Forelimb muscle (tissue), 1 donor: ENCODE results near the gene CXCR1. TPM values are rescaled to one million over a fixed set of nuclear protein-coding genes. Genes with fewer than 3 reads are reported as not detected.
"Not testable (repeated sequence)": the region's sequence is repeated elsewhere in the genome, so short reads cannot be mapped to it uniquely, and the experiment has no call there.

Experiments
- DNase-seq: peaks from one replicate; pipeline ENCODE4 v3.0.0-alpha.2; 2013; ENCODE audit warnings: low read depth
- polyA plus RNA-seq: library from polyadenylated mRNA; unstranded; fragments of 120-200 nt; gene quantifications from one replicate; pipeline ENCODE4 v1.2.1, GENCODE V29; 2013; ENCODE audit not compliant: insufficient read length

Gene CXCR1
- polyA plus RNA-seq = not detected

DNA sequence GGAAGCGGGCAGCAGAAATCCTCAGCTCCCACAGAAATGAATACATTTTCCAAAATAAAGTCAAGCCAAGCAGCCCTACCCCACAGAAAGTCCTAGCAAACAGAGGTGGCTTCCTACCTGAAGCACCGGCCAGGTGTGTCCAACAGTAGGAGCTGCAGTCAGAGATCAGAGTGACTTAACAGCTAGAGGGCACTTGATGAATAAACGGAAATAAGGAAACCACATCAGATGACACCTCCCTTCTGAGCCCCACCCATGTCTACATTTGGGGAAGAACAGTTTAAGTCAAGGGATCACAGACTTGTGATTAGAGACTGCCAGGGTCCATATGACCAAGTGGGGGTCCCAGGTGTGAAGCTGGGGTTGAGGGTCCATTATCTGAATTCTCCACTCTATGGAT is at the start of gene CXCR1:
TSS of gene CXCR1 (minus strand) at position 172 of the 400 bp plus-strand sequence. CDS start 1,751 bp downstream, outside the sequence.
- no peak for DNase-seq

DNA sequence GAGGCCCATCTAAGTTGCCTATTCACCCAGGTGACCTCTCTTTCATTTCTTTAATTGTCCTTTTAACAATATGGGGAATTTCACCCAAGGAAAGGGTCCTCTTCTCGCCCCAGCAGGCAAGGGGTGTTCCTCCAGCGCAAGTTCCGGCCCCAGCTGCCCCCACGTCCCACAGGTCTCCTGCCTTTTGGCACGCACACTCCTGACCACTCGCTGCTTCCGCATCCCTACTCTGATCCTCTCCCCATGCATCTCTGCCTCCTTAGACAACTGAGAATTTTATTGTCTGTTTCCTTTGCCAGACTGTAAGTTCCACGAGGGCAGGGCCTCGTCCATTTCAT is 49.5 kb upstream of the CXCR1 start:
- no peak for DNase-seq

DNA sequence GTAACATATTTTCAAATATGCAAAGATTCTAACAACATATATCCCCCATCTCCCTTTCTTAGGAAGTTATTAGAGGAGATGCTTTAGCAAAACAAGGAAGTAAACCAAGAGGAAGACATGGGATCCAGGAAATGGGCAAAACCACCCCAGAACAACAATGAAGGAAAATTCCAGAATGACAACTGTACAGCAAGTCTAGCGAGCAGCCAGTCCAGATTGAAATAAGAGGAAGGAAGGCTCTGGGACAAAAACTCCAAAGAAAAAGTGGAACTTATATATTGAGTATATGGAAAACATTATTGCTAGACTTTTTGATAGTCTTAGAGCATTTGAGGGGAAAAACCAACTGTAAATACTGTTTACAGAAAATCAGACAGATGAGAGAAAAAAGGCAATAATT is 47.4 kb upstream of the CXCR1 start:
- DNase-seq = no peak

DNA sequence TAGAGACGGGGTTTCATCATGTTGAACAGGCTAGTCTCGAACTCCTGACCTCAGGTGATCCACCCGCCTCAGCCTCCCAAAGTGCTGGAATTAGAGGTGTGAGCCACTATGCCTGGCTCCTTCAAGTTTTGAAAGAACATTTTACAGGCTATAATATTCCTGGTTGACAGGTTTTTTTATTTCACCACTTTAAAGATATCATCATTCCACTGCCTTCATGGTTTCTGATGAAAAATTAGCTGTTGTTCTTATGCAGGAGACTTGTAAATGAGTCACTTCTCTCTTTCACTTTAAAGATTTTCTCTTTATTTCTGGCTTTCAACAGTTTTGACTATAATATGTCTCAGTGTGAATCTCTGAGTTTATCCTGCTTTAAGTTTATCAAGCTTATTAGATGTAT is 42.3 kb upstream of the CXCR1 start:
- DNase-seq = no peak

DNA sequence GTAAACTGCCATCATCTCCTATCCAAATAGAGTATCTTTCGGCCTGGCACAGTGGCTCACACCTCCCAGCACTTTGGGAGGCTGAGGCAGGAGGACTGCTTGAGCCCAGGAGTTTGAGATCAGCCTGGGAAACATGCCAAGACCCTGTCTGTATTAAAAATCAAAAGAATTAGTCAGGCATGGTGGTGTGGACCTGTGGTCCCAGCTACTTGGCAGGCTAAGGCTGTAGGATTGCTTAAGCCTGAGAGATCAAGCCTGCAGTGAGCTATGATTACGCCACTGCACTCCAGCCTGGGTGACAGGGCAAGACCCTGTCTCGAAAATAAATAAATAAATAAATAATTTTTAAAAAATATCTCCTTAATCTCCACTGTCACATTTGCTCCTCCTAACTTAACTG is 35.5 kb upstream of the CXCR1 start:
- no peak for DNase-seq

DNA sequence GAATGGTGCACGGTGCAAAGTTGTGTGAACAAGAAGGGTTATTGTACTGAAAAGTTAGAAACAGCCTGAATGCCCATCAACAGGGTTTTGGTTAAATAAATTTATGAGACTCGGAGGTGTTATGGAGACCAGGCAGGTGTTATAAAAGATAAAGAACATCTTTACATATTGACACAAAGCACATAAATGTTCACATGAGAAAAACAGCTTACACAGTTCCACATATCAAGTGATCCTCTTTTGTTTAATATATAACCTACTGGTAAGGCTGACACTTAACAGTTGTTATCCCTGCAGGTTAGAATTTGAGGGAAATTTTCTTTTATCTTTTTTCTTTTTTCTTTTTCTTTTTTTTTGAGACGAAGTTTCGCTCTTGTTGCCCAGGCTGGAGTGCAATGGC is 30.2 kb upstream of the CXCR1 start:
- DNase-seq = no peak

DNA sequence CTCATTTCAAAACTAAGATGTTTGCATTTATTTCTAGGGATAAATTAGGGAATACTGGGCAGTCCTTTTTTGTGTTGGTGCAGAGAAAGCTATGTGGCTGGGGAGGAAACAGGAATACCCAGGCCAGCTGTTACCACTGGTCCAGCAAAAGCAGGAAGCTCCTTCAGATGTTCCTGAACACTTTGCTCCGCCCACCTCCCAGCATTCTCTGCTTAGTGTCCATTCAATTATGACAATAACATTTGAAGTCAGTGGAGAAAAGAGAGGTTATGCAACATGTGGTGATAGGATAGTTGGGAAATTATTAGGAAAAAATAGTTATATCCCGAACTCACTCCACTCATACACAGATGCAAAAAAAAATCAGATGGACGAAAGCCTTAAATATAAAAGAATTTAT is 28.1 kb upstream of the CXCR1 start:
- no peak for DNase-seq

DNA sequence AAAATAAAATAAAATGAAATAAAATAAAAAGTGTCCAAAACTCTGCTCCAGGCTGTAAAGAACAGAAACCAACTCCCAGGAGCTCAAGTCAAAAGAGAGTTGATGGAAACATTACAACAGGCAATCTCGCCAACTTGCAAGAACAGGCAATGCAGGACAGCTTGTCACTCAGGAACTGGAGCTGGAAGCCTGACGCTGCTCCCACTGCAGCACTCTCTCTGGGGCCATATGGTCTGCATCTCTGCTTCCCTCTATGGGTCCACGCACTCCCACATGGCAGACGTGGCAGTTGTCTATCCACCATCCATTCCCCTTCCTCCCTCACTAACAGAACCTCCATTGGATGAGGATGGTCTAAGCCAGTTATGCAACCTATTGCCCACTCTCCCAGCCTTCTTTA is 26.9 kb upstream of the CXCR1 start:
- no peak for DNase-seq

DNA sequence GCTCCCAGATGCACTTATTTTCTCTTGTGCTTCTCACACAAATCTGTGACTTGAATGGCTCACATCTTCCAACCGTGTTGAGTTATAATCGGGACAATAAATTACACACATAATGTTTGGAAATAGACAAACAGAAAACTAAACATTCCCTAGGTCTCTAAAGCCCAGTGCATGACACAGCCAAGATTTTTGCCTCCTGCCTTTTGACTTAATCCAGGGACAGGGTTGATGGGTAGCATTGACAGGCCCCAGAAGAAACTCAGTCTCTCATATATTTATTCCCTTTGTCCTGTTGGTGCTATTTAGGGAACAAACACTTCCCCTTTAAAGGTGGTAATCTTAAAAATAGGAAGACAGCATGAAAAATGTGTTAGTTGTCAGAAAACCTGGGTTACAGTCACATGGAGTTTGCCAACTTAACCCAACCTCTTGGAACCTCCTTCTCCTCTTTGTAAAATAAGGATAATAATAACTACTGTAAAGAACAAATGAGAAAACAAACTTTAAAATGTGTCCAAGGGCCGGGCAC is 26.2 kb upstream of the CXCR1 start:
- DNase-seq = no peak

DNA sequence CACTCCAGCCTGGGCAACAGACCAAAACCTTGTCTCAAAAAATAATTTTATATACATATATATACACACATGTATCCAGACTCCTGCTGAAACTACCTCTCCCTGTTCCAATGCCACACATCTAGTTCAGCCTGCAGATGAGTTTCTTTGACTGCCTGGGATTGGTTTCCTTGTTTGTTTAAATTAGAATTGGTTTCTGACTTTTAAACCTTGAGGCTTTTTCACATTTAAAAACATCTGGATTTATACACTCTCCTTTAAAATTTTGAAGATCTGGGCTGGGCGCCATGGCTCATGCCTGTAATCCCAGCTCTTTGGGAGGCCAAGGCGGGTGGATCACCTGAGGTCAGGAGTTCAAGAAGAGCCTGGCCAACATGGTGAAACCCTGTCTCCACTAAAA is 21.8 kb upstream of the CXCR1 start:
- DNase-seq = no peak

DNA sequence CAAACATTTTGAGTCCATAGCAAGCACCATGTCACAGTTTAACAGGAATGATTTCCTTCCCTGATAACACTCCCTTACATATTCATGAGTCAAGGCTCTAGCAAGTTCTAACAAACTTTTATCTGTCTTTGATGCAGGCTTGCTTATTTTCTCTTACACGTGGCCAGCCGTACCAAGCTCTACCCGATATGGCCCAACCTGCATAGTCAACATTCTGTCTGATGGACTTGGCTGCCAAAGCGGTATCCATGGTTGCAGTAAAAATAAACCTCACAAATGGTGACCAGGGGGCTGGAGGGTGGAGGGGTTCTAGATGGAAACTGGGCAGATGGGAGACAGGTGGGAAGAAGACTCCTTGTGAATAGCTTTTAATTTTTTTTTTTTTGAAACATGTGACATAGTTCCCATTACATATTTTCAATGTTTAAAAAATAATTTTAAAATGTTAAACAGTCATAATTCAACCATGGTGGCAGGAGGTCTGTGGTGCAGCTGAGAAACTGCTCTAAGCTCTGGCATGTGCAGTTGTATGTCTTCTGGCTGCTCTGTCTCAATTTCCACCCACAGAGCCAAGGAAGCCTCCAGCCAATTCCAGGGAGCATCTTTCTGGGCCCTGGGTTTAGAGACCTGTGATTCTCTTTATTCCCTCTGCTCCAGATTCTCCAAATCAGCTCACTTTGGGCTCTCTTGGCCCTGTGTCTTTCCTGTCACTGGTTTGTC is 20.7 kb upstream of the CXCR1 start:
- DNase-seq = no peak

DNA sequence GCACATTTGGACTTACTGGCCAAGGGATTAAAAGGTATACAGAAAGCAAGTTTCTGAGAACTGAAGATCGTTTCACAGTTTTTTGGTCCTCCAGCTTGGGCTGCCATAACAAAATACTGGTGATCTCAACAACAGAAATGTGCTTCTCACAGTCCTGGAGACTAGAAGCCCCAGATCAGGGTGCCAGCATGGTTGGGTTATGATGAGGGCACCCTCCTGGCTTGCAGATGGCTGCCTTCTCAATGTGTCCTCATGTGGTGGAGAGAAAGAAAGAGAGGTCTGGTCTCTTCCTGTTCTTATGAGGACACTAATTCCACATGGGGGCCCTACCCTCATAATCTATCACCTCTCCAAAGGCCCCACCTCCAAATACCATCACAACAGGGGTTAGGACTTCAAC is 20.1 kb upstream of the CXCR1 start:
- DNase-seq = no peak

DNA sequence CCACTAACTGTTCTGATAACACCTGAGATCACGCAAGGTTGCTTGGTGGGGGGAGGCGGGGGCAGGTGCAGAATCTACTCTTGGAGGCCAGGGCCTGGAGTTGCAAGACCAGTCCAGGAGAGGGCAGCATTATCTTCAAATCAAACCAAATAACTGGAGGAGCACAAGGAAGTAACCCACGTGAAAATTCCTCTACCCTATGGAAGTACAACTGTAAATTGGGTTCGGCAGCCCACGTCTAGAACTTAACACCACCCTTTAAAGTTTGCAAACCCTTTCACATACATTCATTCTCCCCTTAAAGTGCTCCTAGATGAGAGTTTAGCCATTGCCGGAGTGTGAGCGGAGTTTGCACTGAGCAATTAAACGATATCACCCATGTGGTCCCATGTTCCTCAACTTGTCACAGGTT is 19.6 kb upstream of the CXCR1 start:
- no peak for DNase-seq

DNA sequence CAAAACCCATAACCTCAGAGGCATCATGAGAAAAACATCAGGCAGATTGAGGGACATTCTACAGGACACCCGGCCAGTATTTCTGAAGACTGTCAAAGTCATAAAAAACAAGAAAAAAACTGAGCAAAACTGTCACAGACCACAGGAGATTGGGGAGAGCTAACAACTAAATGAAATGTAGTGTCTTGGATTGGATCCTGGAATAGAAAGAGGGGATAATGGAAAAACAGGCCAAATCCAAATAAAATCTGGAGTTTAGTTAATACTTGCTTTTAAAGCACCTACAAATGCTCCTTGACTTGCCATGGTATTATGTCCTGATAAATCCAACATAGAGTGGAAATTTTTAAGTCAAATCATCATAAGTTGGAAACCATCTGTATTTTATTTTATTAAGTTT is 17.6 kb upstream of the CXCR1 start:
- DNase-seq = no peak

DNA sequence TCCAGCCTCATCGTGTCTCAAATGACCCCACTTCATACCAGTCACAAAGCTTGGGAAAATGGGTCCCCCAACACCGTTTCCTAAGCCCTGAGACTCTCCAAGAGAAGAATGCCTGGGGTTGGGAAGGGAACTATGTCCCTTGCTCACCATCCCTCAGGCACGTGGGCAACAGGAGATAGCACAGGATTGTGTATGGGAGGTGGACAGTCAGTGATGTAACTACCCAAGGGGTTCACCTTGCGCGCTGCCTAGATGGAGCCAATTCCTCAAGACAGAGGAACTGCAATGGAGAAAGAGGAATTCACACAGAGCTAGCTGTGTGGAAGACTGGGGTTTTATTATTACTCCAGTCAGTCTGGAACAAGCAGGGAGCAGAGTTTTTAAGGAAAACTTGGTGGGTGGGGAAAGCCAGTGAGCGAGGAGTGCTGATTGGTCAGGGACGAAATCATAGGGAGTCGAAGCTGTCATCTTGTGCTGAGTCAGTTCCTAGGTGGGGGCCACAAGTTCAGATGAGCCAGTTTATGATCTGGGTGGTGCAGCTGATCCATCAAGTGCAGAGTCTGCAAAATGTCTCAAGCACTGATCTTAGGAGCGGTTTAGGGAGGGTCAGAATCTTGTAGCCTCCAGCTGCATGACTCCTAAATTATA is 13.8 kb upstream of the CXCR1 start:
- no peak for DNase-seq

DNA sequence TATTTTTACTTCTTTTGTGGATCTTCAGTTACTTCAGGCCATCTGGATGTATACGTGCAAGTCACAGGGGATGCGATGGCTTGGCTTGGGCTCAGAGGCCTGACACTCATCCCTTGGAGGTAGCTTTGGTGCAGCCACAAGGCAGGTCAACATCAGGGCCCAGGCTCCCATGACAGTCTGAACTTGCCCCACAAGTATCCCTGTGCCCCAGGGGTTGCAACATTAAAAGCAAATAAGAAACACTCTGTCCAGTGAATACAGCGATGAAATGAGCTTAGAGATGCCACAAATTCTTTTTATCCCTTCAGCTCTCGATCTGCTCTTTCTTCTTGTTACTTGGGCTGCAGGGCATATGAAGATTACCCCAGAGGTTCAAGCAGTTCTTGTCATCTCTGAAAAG is 13.0 kb upstream of the CXCR1 start:
- DNase-seq = no peak

DNA sequence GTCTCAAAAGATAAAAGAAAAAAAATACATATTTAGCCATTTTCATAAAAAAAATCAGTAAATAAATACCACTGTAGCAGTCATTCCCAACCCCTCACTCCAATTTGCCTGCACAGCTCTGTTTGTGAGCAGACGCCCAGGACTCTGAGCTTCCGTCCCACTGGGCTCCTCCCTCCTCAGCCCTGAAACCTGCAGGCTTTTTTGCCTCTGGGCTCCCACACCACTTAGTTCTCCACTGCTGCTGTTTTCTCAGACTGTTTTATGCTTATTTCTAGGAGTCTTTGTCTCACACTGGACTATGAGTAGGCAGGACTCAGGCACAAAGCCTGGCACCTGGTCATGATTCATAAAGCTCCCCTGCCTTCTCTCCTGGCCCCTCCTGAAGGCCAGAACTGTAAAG is 6.1 kb upstream of the CXCR1 start:
- DNase-seq = no peak

DNA sequence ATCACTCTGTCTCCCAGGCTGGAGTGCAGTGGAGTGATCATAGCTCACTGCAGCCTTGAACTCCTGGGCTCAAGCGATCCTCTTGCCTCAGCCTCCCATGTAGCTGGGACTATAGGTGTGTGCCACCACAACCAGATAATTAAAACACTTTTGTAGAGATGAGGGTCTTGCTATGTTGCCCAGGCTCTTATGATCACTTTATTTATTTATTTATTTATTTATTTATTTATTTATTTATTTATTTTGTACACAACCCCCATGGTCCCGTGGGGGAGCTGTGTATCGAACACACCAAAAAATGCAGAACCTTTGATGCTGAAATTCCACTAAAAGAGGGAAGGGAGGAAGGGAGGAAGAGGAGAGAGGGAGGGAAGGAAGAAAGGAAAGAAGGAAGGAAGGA is 5.0 kb upstream of the CXCR1 start:
- DNase-seq = not testable (repeated sequence)

DNA sequence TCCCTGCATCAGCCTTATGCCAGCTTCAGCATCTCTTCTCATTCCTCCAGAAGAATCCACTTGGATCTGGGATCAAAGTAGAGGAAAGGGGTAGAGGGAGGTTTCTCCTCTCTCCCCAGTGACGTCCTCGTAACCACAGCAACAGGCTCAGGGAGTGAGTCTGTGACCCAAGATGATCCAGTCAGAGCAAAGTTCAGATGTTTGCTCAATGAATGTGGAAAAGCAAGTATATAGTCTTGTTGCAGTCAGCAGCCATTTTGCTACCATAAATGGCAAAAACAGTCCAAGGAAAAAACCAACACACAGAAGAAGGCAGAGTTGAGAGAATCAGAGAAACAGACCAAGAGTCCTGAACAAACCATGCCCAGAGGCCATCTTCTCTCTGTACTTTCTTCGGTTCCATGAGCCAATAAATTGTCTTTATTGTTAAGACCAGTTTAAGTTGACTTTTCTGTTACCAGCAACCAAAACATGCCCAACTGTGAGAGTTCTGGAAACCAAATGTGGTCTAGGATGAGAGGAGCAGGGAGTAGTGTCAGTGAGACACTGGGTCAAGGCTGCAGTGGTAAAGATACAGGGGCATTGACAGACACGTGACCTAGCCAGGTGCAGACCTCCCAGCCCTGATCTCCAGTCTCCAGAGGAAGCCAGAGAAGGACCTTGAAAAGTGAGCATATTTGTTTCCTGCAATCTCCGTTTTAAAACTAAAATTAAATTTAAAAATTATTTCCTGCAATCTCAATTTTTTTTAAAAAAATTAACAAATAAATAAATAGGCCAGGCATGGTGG is 3.2 kb upstream of the CXCR1 start:
- no peak for DNase-seq

DNA sequence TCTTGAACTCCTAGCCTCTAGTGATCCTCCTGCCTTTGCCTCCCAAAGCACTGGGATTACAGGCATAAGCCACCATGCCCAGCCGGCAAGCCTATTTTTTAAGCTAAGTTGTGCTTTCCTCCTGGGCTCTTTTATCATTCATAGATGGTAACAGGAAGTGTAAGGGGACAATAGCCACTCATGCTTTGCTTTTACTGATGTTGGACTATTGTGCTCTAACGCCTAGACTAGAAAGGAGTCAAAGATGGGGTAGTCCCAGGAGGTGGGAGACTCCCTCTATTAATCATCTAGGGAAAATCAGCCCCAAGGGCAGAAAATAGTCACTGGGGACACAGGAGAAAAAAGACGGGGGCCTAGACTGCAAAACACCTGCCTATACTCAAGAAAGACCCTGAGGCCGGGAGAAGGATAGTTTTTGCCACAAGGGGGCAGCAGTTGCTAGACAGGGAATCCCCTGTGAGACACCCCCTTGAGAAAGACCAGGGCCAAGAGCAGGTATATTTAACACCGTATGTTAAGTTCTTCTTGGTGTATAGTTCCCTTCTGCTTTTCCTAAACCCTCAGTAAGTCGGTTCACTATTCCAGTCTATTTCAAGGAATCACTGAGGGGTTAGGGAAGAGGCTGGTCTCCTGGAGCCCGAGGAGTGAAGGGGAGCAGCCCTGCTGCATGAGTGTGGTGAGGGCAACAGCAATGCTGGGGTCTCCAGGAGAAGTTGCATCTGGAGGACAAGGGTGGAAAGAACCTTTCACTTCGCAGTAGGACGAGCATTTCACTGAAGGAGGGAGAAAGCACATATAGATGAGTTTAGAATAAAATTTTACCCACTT is 2.1 kb upstream of the CXCR1 start:
- no peak for DNase-seq

DNA sequence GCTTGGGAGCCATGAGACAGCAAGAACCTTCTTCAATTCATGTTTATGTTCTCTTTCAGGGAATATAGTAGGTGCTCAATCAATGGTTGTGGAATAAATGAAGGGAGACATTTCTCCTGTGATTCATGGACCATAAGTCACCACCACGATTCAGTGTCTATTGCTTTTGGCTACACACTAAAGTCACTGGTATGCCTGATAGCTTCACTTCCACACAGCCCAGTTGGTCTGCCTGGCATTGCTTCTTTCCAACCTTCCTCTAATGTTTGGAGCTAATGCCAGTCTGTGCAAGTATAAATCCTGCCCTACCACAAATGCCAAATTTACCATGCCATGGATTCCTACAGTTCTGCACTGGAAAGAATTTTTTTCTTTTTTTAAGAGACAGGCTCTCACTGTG is 1.3 kb upstream of the CXCR1 start:
- no peak for DNase-seq

DNA sequence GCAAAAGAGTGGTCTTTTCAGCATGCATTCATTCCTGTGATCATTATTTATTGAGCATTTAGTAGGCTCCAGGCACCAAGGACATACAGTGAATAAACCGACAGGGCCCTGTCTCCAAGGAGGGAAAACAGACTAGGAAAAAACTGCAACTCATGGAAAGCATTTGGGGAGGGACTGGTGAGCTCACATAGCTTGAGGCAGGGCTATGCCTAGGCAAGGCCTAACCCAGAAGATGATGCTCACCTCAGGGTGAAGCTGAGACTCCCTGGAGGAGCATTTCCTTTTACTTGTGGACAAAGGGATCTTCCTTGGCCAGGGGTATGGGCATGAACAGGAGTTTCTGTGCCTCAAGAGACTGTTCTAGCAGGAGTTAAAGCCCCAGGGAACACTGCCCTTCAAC is 3.9 kb downstream of the CXCR1 start:
- no peak for DNase-seq
